ENCODE measurements around the gene LYPD1. TPM values are rescaled to one million over a fixed set of nuclear protein-coding genes. Genes with fewer than 3 reads are reported as not detected.

LYPD1 gene
- polyA plus RNA-seq, 1 of the 3 experiments (the other 2 are of a cell fraction) = 5.4 TPM

DNA sequence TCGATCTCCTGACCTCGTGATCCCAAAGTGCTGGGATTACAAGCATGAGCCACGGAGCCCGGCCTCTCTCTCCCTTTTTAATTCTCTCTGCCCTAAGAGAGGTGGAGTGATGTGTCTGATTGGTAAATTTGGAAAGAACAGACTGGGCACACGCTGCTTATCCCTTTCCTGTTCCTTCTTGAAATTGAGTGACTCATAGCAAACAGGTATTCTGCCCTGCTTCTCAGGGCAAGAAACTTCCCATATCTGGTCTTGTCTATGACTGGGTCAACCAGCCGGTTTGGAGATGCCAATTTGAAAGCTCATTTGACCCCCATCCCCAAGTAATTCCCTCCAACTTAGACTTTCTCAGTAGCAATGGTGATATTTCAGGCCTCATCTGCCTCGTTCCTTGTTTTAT lies 15.0 kb downstream of the LYPD1 start:
- H2AFZ ChIP-seq (ENCODE audit: low read depth) = no peak overlapping the region
- TF ChIP-seq MEF2A (IDR thresholded peaks at IDR 0.05; ENCODE audit: borderline replicate concordance, low read depth) (no peak), ELF1 (IDR thresholded peaks at IDR 0.05) (no peak), POLR2AphosphoS5 (IDR thresholded peaks at IDR 0.05; ENCODE audit: low read depth, low read length) (no peak), RXRA (IDR thresholded peaks at IDR 0.05; ENCODE audit: borderline replicate concordance, low read depth) (no peak), JUND (IDR thresholded peaks at IDR 0.05) (no peak), EZH2phosphoT487 (IDR thresholded peaks at IDR 0.05; ENCODE audit: borderline replicate concordance, low read depth) (no peak), CHD2 (IDR thresholded peaks at IDR 0.05; ENCODE audit: low read length, partially characterized antibody) (no peak), RFX5 (IDR thresholded peaks at IDR 0.05; ENCODE audit: low read length) (no peak), RCOR1 (IDR thresholded peaks at IDR 0.05; ENCODE audit: low read length) (no peak), SIN3A (IDR thresholded peaks at IDR 0.05; ENCODE audit: borderline replicate concordance, low read depth, low read length) (no peak), GABPA (IDR thresholded peaks at IDR 0.05; ENCODE audit: low read depth) (no peak)
- TF ChIP-seq, protein P1, sequence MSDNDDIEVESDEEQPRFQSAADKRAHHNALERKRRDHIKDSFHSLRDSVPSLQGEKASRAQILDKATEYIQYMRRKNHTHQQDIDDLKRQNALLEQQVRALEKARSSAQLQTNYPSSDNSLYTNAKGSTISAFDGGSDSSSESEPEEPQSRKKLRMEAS (IDR thresholded peaks at IDR 0.05; ENCODE audit: low read depth) = no peak
- no peaks in the 10 kb centered on the region for H4K20me1 ChIP-seq (ENCODE audit: insufficient read depth)
- H3K4me1 ChIP-seq (ENCODE audit: control insufficient read depth in 1 of 2, insufficient read depth in 2 of 2, low read depth in 1 of 2, low read length in 1 of 2) = no peaks in the 10 kb centered on the region; a peak in 1 of 4 replicates
- 84% methylated on average over 7 of the region's 7 CpGs for WGBS (ENCODE audit: low lambda C conversion rate)
- no peaks in the 10 kb centered on the region for H3K27me3 ChIP-seq (ENCODE audit: insufficient read depth)
- H3K36me3 ChIP-seq (replicated peaks in 1 of 2; ENCODE audit: control insufficient read depth in 1 of 2, insufficient read depth in 2 of 2, low read length in 1 of 2) = peaks cover 0 to 9% of the 10 kb centered on the region in 2 experiments
- DNase-seq = no peak
- no peaks in the 10 kb centered on the region for H3K9me2 ChIP-seq
- no peak overlapping the region for H3K27ac ChIP-seq (ENCODE audit: low read depth in 2 of 2, low read length in 1 of 2)
- no peaks in the 10 kb centered on the region for H3K79me2 ChIP-seq (ENCODE audit: insufficient read depth)
- H3F3A ChIP-seq (replicated peaks; ENCODE audit: insufficient read depth) = no peaks in the 10 kb centered on the region
- H3K9me3 ChIP-seq = no peaks in the 10 kb centered on the region
- H3K4me3 ChIP-seq (ENCODE audit: low read depth in 2 of 2, low read length in 1 of 2) = no peak overlapping the region
- CTCF ChIA-PET = no interaction called here
- H3K9ac ChIP-seq = no peak overlapping the region
- POLR2A ChIA-PET = no interaction called here
- H3K4me2 ChIP-seq = no peak overlapping the region

DNA sequence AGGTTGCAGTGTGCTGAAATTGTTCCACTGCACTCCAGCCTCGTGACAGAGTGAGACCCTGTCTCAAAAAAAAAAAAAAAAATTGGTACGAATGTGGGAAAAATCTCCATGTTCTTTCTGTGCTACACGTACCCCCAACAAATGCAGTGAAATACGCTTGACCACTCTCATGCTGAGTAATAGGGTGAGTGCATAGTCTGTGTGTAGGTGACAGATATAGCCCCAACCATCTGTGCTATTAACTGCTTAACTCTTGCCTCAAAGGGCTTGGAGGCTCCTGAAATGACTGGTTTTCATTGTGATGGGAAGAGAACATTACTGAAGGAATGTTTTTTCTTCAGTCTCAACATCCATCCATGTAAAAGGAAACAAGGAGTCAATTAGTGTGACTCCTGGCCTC lies 15.7 kb downstream of the LYPD1 start:
- H3K9ac ChIP-seq = no peak overlapping the region
- no peak overlapping the region for H3K27ac ChIP-seq (ENCODE audit: low read depth in 2 of 2, low read length in 1 of 2)
- no peak for TF ChIP-seq RFX5 (IDR thresholded peaks at IDR 0.05; ENCODE audit: low read length)
- TF ChIP-seq SIN3A (IDR thresholded peaks at IDR 0.05; ENCODE audit: borderline replicate concordance, low read depth, low read length) = no peak
- TF ChIP-seq MXI1 (IDR thresholded peaks at IDR 0.05; ENCODE audit: low read depth, low read length) = no peak
- no peak for TF ChIP-seq TAF1 (IDR thresholded peaks at IDR 0.05; ENCODE audit: borderline replicate concordance, low read depth, low read length)
- no peak for TF ChIP-seq FOXJ3 (CRISPR knock-in tag; IDR thresholded peaks at IDR 0.05)
- TF ChIP-seq NFIC (IDR thresholded peaks at IDR 0.05; ENCODE audit: borderline replicate concordance) = no peak
- no peak for TF ChIP-seq GATA2 (CRISPR knock-in tag; IDR thresholded peaks at IDR 0.05)
- no peaks in the 10 kb centered on the region for H3K9me3 ChIP-seq
- peaks cover 0 to 9% of the 10 kb centered on the region in 2 experiments for H3K36me3 ChIP-seq (replicated peaks in 1 of 2; ENCODE audit: control insufficient read depth in 1 of 2, insufficient read depth in 2 of 2, low read length in 1 of 2)
- no peak overlapping the region for H3K4me3 ChIP-seq (ENCODE audit: low read depth in 2 of 2, low read length in 1 of 2)
- H4K20me1 ChIP-seq (ENCODE audit: insufficient read depth) = no peaks in the 10 kb centered on the region
- no peaks in the 10 kb centered on the region for H3K9me2 ChIP-seq
- no peaks in the 10 kb centered on the region for H3K27me3 ChIP-seq (ENCODE audit: insufficient read depth)
- no peak overlapping the region for H2AFZ ChIP-seq (ENCODE audit: low read depth)
- no peaks in the 10 kb centered on the region for H3F3A ChIP-seq (replicated peaks; ENCODE audit: insufficient read depth)
- POLR2A ChIA-PET = no interaction called here
- CTCF ChIA-PET = no interaction called here
- no peak overlapping the region for H3K4me2 ChIP-seq
- no peaks in the 10 kb centered on the region; a peak in 1 of 4 replicates for H3K4me1 ChIP-seq (ENCODE audit: control insufficient read depth in 1 of 2, insufficient read depth in 2 of 2, low read depth in 1 of 2, low read length in 1 of 2)
- no peaks in the 10 kb centered on the region for H3K79me2 ChIP-seq (ENCODE audit: insufficient read depth)
- DNase-seq = no peak
- 75% methylated on average over 4 of the region's 4 CpGs for WGBS (ENCODE audit: low lambda C conversion rate)
